Measurements from ENCODE around the gene ABCD2.

Gene ABCD2

GRCh38 chr12:39622306-39622705, 2.7 kb upstream of the ABCD2 start:
- Histone ChIP-seq H3K27me3 (no peaks in the 10 kb centered on the region), H3K4me3 (ENCODE audit: low read depth, low read length) (no peak overlapping the region), H3K4me1 (peaks cover 3% of the 10 kb centered on the region), H3K9me3 (no peaks in the 10 kb centered on the region), H3K36me3 (no peaks in the 10 kb centered on the region)
- TF ChIP-seq, protein P1, sequence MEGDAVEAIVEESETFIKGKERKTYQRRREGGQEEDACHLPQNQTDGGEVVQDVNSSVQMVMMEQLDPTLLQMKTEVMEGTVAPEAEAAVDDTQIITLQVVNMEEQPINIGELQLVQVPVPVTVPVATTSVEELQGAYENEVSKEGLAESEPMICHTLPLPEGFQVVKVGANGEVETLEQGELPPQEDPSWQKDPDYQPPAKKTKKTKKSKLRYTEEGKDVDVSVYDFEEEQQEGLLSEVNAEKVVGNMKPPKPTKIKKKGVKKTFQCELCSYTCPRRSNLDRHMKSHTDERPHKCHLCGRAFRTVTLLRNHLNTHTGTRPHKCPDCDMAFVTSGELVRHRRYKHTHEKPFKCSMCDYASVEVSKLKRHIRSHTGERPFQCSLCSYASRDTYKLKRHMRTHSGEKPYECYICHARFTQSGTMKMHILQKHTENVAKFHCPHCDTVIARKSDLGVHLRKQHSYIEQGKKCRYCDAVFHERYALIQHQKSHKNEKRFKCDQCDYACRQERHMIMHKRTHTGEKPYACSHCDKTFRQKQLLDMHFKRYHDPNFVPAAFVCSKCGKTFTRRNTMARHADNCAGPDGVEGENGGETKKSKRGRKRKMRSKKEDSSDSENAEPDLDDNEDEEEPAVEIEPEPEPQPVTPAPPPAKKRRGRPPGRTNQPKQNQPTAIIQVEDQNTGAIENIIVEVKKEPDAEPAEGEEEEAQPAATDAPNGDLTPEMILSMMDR (IDR thresholded peaks at IDR 0.05; ENCODE audit: low read depth, low read length) = no peak
- DNase-seq = no peak

- peaks cover 3% of the 10 kb centered on the region for H3K4me1 ChIP-seq
- H3K9me3 ChIP-seq = no peaks in the 10 kb centered on the region
- TF ChIP-seq, protein P1 (IDR thresholded peaks at IDR 0.05; ENCODE audit: low read depth, low read length) = no peak
- H3K4me3 ChIP-seq (ENCODE audit: low read depth, low read length) = no peak overlapping the region
- no peaks in the 10 kb centered on the region for H3K36me3 ChIP-seq
- H3K27me3 ChIP-seq = no peaks in the 10 kb centered on the region
- no peak for DNase-seq
These were observed 2.1 kb upstream of the ABCD2 start for GRCh38 chr12:39621670-39622069.

GRCh38 chr12:39620659-39621658, 1.4 kb upstream of the ABCD2 start:
- Histone ChIP-seq H3K4me1 (peaks cover 3% of the 10 kb centered on the region), H3K4me3 (ENCODE audit: low read depth, low read length) (peak overlapping the region; percentile 88), H3K9me3 (no peaks in the 10 kb centered on the region), H3K36me3 (no peaks in the 10 kb centered on the region), H3K27me3 (no peaks in the 10 kb centered on the region)
- TF ChIP-seq, protein P1 (IDR thresholded peaks at IDR 0.05; ENCODE audit: low read depth, low read length) = no peak
- peak; percentile 13 for DNase-seq

- Histone ChIP-seq H3K36me3 (no peaks in the 10 kb centered on the region), H3K4me3 (ENCODE audit: low read depth, low read length) (peak overlapping the region; percentile 88), H3K4me1 (peaks cover 3% of the 10 kb centered on the region), H3K27me3 (no peaks in the 10 kb centered on the region), H3K9me3 (no peaks in the 10 kb centered on the region)
- TF ChIP-seq, protein P1 (IDR thresholded peaks at IDR 0.05; ENCODE audit: low read depth, low read length) = no peak
- DNase-seq = peak; percentile 50
These were observed 315 bp downstream of the ABCD2 start for GRCh38 chr12:39619316-39619659.

- no peak for DNase-seq
- H3K4me3 ChIP-seq (ENCODE audit: low read depth, low read length) = peak overlapping the region; percentile 88
- no peaks in the 10 kb centered on the region for H3K9me3 ChIP-seq
- no peaks in the 10 kb centered on the region for H3K27me3 ChIP-seq
- H3K4me1 ChIP-seq = peaks cover 3% of the 10 kb centered on the region
- TF ChIP-seq, protein P1 (IDR thresholded peaks at IDR 0.05; ENCODE audit: low read depth, low read length) = no peak
- H3K36me3 ChIP-seq = no peaks in the 10 kb centered on the region
These were observed 902 bp downstream of the ABCD2 start for GRCh38 chr12:39618701-39619100.

GRCh38 chr12:39617887-39618286, 1.7 kb downstream of the ABCD2 start:
- Histone ChIP-seq H3K36me3 (no peaks in the 10 kb centered on the region), H3K4me3 (ENCODE audit: low read depth, low read length) (peak overlapping the region; percentile 88), H3K27me3 (no peaks in the 10 kb centered on the region), H3K4me1 (peaks cover 3% of the 10 kb centered on the region), H3K9me3 (no peaks in the 10 kb centered on the region)
- TF ChIP-seq, protein P1 (IDR thresholded peaks at IDR 0.05; ENCODE audit: low read depth, low read length) = no peak
- DNase-seq = no peak

Data from BE2C (cell line).